ENCODE data around the gene NEURL3. TPM values are rescaled to one million over a fixed set of nuclear protein-coding genes. Genes with fewer than 3 reads are reported as not detected.

Gene NEURL3
- total and polyA plus RNA-seq, 12 donors, result 0.03 to 0.41 (median 0.18) TPM; not detected in 8

DNA sequence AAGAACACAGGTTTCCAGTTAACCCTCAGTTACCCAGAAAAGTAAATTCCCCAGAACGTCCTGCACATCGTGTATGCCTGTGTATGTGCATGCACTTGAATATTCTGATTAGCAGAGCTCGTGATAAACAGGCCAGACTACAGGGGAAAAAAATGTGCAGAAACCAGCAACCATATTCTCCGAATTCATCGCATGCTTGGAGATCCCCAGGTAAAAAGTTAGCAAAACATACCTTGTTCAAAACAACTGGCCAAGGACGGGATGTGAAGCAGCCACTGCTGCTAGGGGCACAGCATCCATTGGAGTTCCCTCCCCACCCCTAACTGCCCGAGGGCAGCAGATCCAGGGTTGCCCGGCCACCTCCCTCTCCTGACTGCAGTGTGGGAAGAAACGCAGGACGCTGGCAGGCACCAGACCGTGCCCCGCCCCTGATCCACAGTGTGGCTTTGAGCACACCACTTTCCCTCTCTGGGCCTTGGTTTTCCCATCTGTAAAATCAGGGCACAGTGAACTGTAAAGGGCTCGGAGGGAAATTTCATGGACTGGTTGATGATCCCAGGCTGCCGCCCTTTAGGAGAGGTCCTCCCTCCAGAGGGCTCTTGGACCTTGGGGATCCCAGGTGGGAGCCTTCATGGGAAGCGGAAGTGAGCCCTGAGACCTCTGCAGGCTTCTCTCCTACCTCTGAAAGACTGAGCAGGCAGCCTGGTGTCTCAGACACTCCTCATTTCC lies 19.5 kb upstream of the NEURL3 start:
- peaks cover 0 to 11% of the 10 kb centered on the region in 2 donors for H3K4me1 ChIP-seq (replicated peaks in 1 of 2)

DNA sequence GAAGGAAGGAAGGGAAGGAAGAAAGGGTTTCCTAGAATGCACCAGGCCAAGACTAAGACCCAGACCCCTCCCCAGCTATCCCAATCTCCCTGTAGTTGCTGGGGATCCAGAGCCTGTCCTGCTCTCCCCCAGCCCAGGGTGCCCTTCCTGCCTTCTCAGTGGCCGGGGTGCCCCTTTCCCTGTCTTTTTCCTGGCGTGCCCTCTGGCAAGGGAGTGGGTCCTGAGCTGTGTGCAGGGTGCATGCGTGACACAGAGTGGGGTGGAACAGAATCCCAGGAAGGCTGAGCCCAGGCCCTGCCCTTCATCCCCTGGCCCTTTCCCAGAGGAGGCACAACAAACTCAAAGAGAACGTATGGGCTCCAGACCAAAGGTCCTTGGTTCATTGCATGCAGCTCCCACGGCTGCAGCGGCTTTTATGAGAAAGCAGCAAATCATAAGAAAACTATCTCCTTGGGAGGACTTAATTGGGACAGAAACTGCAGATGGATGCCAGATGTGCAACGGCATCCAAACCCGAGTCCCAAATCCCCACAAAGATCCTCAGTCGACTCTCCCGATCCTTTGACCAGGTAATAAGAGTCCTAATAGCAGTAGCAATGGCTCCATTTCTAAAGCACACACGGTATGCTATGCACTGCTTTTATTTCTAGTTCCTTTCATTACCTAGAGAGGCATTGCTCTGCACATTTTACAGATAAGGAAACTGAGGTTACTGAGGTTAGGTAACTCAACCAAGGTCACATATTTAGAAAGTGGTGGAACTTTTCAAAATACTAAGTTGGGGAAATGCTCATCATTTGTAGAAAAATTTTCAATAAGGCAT lies 18.7 kb upstream of the NEURL3 start:
- H3K36me3 ChIP-seq (replicated peaks in 1 of 2), result no peaks in the 10 kb centered on the region
- DNase-seq, result no peak
- no peak overlapping the region for H3K27ac ChIP-seq
- H3K27me3 ChIP-seq, result no peaks in the 10 kb centered on the region
- intact Hi-C loops (cut with DNase I), result no loop called here
- WGBS, 4 donors, result 50 to 60% (median 58%) methylated on average over 9 to 11 of the region's 11 CpGs
- no peak overlapping the region for H3K4me3 ChIP-seq
- H3K4me1 ChIP-seq (replicated peaks in 1 of 2), result peaks cover 0 to 10% of the 10 kb centered on the region in 2 donors
- no peaks in the 10 kb centered on the region for H3K9me3 ChIP-seq (replicated peaks in 1 of 3)
- no peak for TF ChIP-seq POLR2A (IDR thresholded peaks at IDR 0.05)
- TF ChIP-seq, protein P1, sequence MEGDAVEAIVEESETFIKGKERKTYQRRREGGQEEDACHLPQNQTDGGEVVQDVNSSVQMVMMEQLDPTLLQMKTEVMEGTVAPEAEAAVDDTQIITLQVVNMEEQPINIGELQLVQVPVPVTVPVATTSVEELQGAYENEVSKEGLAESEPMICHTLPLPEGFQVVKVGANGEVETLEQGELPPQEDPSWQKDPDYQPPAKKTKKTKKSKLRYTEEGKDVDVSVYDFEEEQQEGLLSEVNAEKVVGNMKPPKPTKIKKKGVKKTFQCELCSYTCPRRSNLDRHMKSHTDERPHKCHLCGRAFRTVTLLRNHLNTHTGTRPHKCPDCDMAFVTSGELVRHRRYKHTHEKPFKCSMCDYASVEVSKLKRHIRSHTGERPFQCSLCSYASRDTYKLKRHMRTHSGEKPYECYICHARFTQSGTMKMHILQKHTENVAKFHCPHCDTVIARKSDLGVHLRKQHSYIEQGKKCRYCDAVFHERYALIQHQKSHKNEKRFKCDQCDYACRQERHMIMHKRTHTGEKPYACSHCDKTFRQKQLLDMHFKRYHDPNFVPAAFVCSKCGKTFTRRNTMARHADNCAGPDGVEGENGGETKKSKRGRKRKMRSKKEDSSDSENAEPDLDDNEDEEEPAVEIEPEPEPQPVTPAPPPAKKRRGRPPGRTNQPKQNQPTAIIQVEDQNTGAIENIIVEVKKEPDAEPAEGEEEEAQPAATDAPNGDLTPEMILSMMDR (IDR thresholded peaks at IDR 0.05), result no peak

More for the DNA sequence above, 19.5 kb upstream of the NEURL3 start:
- no peak for DNase-seq
- 70 to 80% (median 75%) methylated on average over 14 to 15 of the region's 15 CpGs for WGBS, 4 donors
- no peak overlapping the region for H3K4me3 ChIP-seq
- intact Hi-C loops (cut with DNase I), result no loop called here
- no peaks in the 10 kb centered on the region for H3K36me3 ChIP-seq (replicated peaks in 1 of 2)
- H3K9me3 ChIP-seq (replicated peaks in 1 of 3), result no peaks in the 10 kb centered on the region
- TF ChIP-seq, protein P1 (IDR thresholded peaks at IDR 0.05), result no peak
- no peak for TF ChIP-seq POLR2A (IDR thresholded peaks at IDR 0.05)
- H3K27me3 ChIP-seq, result no peaks in the 10 kb centered on the region
- no peak overlapping the region for H3K27ac ChIP-seq

DNA sequence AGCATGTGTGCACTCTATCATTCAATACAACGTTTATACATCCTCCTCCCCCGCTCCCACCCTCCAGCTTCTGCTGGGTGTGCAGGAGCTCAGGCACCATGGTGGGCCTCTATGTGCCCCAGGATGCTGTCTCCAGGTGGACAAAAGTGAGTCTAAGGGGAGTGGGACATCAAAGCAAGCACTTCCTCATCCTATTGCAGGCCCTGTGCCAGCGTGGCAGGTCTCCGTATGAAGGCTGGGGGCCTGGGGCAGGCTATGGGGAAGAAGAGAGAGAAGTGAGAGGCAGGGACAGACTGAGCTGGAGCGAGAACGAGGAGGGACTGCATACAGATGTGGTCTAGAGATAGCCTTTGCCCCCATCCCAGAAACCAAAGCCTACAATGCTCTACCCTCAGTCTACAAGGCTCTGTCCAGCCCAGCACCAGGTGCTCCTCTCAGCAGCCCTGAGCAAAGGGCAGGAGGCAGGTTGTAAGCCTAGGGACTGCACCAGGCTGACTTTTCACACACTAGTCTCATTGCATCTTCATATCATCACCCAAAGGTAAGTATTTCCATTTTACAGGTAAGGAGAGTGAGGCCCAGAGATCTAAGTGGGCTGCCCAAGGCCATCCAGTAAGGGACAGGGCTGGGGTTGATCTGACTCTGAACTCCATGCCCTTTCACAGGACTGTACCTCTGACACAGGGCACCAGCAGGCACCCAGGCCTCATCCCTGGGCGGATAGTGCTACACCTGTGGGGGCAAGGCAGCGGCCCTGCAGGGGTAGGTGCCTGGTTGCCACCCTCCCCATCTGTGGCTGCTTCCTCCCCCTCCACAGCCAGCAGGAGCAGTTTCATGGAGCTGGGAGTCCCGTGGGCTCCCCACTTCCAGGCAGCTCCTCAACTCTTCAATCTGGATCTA lies 17.4 kb upstream of the NEURL3 start:
- Histone ChIP-seq H3K27ac (no peak overlapping the region), H3K9me3 (replicated peaks in 1 of 3) (no peaks in the 10 kb centered on the region), H3K36me3 (replicated peaks in 1 of 2) (no peaks in the 10 kb centered on the region), H3K4me3 (no peak overlapping the region), H3K4me1 (replicated peaks in 1 of 2) (no peaks in the 10 kb centered on the region), H3K27me3 (no peaks in the 10 kb centered on the region)
- no peak for DNase-seq
- no peak for TF ChIP-seq POLR2A (IDR thresholded peaks at IDR 0.05)
- TF ChIP-seq, protein P1 (IDR thresholded peaks at IDR 0.05), result no peak
- intact Hi-C loops (cut with DNase I), result no loop called here
- 63 to 78% (median 73%) methylated on average over 5 to 9 of the region's 9 CpGs for whole genome bisulfite sequencing, 4 donors

DNA sequence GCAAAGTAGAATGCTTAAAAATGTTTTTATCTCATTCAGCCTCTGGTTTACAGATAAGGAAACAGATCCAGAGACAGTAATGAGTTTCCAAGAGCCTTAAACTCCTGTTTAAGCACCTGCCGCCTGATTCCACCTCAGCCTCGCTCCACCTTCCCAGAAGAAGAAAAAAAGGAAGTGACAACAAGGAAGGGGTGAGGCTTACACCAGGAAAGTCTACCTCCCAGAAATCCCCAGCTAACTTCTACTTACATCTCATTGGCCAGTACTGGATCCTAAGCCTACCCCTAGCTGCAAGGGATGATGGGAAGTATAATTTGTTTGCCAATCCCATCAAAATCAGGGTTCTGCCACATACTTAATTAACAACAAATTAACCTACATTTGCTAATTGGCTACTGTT lies 16.1 kb upstream of the NEURL3 start:
- intact Hi-C loops (cut with DNase I), result no loop called here
- Histone ChIP-seq H3K27me3 (no peaks in the 10 kb centered on the region), H3K4me3 (no peak overlapping the region), H3K9me3 (replicated peaks in 1 of 3) (peaks cover 0 to 6% (median 4%) of the 10 kb centered on the region in 3 donors), H3K27ac (no peak overlapping the region), H3K4me1 (replicated peaks in 1 of 2) (no peaks in the 10 kb centered on the region), H3K36me3 (replicated peaks in 1 of 2) (no peaks in the 10 kb centered on the region)
- WGBS, 4 donors, result 76 to 90% (median 84%) methylated on average over 2 of the region's 2 CpGs
- DNase-seq, result no peak
- TF ChIP-seq, protein P1 (IDR thresholded peaks at IDR 0.05), result no peak
- TF ChIP-seq POLR2A (IDR thresholded peaks at IDR 0.05), result no peak

All from adrenal gland (tissue), 12 donors.